OCI-LY1 (cell line): ENCODE data around the gene ADD2.

ENCODE experiments used
- H2AFZ ChIP-seq: fragments of 200-600 bp; sonication (generic), shearing (Covaris generic); 2 replicates; pipeline ENCODE4 v1.6.0; 2014; ENCODE audit warnings: antibody characterized with exemption, mild to moderate bottlenecking, low read length
- H3F3A ChIP-seq: fragments of 200-600 bp; sonication (generic), shearing (Covaris generic); 2 replicates; pipeline ENCODE4 v1.6.0; 2014; ENCODE audit warnings: mild to moderate bottlenecking, antibody characterized with exemption, low read length, moderate library complexity; ENCODE audit not compliant: insufficient read depth
- H3K27ac ChIP-seq: fragments of 200-600 bp; sonication (generic); 2 replicates; pipeline ENCODE4 v1.5.1; 2014; ENCODE audit warnings: low read length, mixed run types, mild to moderate bottlenecking, low read depth; ENCODE audit not compliant: poor library complexity, severe bottlenecking
- H3K27me3 ChIP-seq: fragments of 200-600 bp; sonication (generic); 2 replicates; pipeline ENCODE4 v1.6.0; 2014; ENCODE audit warnings: antibody characterized with exemption, mild to moderate bottlenecking, low read length, moderate library complexity; ENCODE audit not compliant: insufficient read depth
- H3K36me3 ChIP-seq: fragments of 200-600 bp; sonication (generic); 2 replicates; pipeline ENCODE4 v1.6.1; 2014; ENCODE audit warnings: mild to moderate bottlenecking, antibody characterized with exemption, low read length, moderate library complexity, mixed read lengths; ENCODE audit not compliant: insufficient read depth
- H3K4me1 ChIP-seq: fragments of 200-600 bp; sonication (generic); 2 replicates; pipeline ENCODE4 v1.5.1; 2014; ENCODE audit warnings: mild to moderate bottlenecking, low read length, moderate library complexity; ENCODE audit not compliant: insufficient read depth, severe bottlenecking
- H3K4me2 ChIP-seq: fragments of 200-600 bp; sonication (generic), shearing (Covaris generic); 2 replicates; pipeline ENCODE4 v1.6.1; 2014; ENCODE audit warnings: low read length
- H3K4me3 ChIP-seq: fragments of 200-600 bp; sonication (generic); 2 replicates; pipeline ENCODE4 v1.5.1; 2014; ENCODE audit warnings: low read length, low read depth, mild to moderate bottlenecking, mixed read lengths; ENCODE audit not compliant: poor library complexity, severe bottlenecking
- H3K79me2 ChIP-seq: fragments of 200-600 bp; shearing (Covaris generic); 2 replicates; pipeline ENCODE4 v1.6.1; 2016; ENCODE audit warnings: mixed run types, low read length, mixed read lengths; ENCODE audit not compliant: insufficient read depth
- H3K9ac ChIP-seq: fragments of 200-600 bp; sonication (generic), shearing (Covaris generic); 2 replicates; pipeline ENCODE4 v1.6.1; 2014; ENCODE audit warnings: mild to moderate bottlenecking, low read length, mixed read lengths
- H3K9me2 ChIP-seq: fragments of 200-600 bp; sonication (generic), shearing (Covaris generic); 2 replicates; pipeline ENCODE4 v1.6.1; 2014; ENCODE audit warnings: low read depth, mild to moderate bottlenecking, low read length, mixed read lengths
- H3K9me3 ChIP-seq: fragments of 200-600 bp; shearing (Covaris generic); 2 replicates; pipeline ENCODE4 v1.6.1; 2014; ENCODE audit warnings: low read length, mixed read lengths
- H4K20me1 ChIP-seq: fragments of 200-600 bp; sonication (generic), shearing (Covaris generic); 2 replicates; pipeline ENCODE4 v1.6.0; 2016; ENCODE audit warnings: mild to moderate bottlenecking, low read length; ENCODE audit not compliant: insufficient read depth
- EZH2 ChIP-seq: fragments of 200-600 bp; sonication (generic), shearing (Covaris generic); IDR thresholded peaks from 2 replicates; pipeline ENCODE4 v1.8.0; 2017; ENCODE audit warnings: borderline replicate concordance, mixed run types, mild to moderate bottlenecking, antibody characterized with exemption, low read length, moderate library complexity, mixed read lengths
- TF ChIP-seq, protein P1 (sequence below): fragments of 200-600 bp; sonication (generic), shearing (Covaris generic); IDR thresholded peaks from 2 replicates; pipeline ENCODE4 v1.5.1; 2017; ENCODE audit warnings: mild to moderate bottlenecking, antibody characterized with exemption, low read length, moderate library complexity, mixed read lengths

The ADD2 gene

DNA sequence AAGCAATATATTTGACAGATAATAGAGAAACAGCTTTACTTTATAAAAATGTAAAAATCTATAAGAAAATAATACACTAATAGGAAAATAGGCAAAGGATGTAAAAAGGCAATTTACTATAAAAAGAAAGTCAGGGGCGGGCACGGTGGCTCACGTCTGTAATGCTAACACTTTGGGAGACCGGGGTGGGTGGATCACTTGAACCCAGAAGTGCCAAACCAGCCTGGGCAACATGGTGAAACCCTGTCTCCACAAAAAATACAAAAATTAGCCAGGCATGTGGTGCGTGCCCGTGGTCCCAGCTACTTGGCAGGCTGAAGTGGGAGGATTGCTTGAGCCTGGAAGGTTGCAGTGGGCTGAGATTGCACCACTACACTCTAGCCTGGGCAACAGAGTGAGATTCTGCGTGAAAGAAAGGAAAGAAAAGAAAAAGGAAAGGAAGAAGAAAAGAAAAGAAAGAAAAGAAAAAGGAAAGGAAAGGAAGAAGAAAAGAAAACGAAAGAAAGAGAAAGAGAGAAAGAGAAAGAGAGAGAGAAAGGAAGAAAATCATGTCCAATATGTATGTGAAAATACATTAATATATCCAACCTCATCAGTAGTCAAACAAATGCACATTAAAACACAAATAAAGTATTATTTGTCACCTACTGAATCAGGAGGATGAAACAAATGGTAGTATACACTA lies 65.1 kb downstream of the ADD2 start:
- Histone ChIP-seq H3K36me3 (no peaks in the 10 kb centered on the region), H4K20me1 (no peaks in the 10 kb centered on the region), H3K27ac (no peak overlapping the region), H3K9ac (no peak overlapping the region), H3K9me2 (no peaks in the 10 kb centered on the region), H3K9me3 (no peaks in the 10 kb centered on the region), H3K27me3 (no peaks in the 10 kb centered on the region), H3K4me1 (no peaks in the 10 kb centered on the region), H3F3A (no peaks in the 10 kb centered on the region), H3K4me2 (no peak overlapping the region), H2AFZ (no peak overlapping the region), H3K4me3 (no peak overlapping the region), H3K79me2 (no peaks in the 10 kb centered on the region)
- TF ChIP-seq EZH2 = no peak
- TF ChIP-seq, protein P1, sequence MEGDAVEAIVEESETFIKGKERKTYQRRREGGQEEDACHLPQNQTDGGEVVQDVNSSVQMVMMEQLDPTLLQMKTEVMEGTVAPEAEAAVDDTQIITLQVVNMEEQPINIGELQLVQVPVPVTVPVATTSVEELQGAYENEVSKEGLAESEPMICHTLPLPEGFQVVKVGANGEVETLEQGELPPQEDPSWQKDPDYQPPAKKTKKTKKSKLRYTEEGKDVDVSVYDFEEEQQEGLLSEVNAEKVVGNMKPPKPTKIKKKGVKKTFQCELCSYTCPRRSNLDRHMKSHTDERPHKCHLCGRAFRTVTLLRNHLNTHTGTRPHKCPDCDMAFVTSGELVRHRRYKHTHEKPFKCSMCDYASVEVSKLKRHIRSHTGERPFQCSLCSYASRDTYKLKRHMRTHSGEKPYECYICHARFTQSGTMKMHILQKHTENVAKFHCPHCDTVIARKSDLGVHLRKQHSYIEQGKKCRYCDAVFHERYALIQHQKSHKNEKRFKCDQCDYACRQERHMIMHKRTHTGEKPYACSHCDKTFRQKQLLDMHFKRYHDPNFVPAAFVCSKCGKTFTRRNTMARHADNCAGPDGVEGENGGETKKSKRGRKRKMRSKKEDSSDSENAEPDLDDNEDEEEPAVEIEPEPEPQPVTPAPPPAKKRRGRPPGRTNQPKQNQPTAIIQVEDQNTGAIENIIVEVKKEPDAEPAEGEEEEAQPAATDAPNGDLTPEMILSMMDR = no peak

DNA sequence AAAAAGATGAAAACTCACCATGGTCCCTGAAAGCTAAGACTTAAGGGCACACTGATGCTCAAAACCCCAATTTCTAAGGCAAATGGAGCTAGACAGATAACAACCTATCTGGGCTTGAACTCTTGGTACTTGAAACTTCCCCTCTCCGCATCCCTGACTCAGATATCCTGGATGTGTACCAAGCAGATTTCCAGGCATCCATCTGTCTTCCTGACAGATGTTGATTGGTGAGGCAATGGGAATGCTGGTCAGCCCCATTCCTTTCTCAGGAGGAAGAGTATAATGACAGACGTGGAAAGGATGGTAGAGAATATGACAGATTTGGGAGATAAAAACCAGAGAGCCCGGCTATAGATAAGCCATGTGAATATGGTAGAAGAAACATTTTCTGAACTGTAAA lies 69.2 kb downstream of the ADD2 start:
- Histone ChIP-seq H3K4me2 (no peak overlapping the region), H2AFZ (no peak overlapping the region), H3K4me3 (no peak overlapping the region), H3K9ac (no peak overlapping the region), H3K4me1 (no peaks in the 10 kb centered on the region), H3K27me3 (no peaks in the 10 kb centered on the region), H3F3A (no peaks in the 10 kb centered on the region), H3K79me2 (no peaks in the 10 kb centered on the region), H3K9me3 (no peaks in the 10 kb centered on the region), H4K20me1 (no peaks in the 10 kb centered on the region), H3K36me3 (no peaks in the 10 kb centered on the region), H3K27ac (no peak overlapping the region), H3K9me2 (no peaks in the 10 kb centered on the region)
- TF ChIP-seq, protein P1 = no peak
- TF ChIP-seq EZH2 = no peak

DNA sequence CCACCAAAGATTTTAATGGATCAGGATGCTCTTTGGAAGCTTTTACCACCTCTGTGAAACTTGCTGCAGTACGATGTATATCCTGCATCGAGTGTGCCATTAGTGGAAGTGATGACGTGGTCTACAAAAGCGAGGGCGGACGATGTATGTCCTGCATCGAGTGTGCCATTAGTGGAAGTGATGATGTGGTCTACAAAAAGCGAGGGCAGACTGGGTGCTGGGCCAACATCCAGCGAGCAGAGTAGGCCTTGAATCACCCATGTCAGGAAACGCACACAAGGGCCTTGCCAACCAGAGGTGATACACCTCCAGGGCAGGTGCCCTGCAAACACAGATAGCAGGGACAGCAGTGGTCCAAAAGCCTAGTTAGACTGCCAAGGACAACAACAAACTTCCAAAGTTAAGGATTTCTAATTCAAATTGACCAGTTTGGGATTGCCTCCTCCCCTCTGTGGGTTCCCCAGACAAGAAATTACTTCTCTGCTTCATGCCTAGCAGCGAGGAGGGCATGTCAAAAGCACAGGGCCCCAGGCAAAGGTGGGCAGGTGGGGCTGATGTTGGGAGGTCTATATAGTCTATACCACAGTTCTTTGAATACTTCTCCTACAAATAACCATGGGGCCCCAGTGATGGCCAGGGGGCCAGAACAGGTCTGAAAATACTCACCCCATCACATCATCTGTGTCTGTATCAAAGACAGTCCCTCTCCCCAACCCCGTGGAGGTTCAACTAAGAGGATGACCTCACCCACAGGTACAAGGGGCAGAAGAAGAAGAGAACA lies 70.2 kb downstream of the ADD2 start:
- Histone ChIP-seq H3K9me3 (no peaks in the 10 kb centered on the region), H3F3A (no peaks in the 10 kb centered on the region), H3K9me2 (no peaks in the 10 kb centered on the region), H3K4me3 (no peak overlapping the region), H2AFZ (no peak overlapping the region), H4K20me1 (no peaks in the 10 kb centered on the region), H3K27me3 (no peaks in the 10 kb centered on the region), H3K79me2 (no peaks in the 10 kb centered on the region), H3K36me3 (no peaks in the 10 kb centered on the region), H3K4me2 (no peak overlapping the region), H3K4me1 (no peaks in the 10 kb centered on the region), H3K9ac (no peak overlapping the region), H3K27ac (no peak overlapping the region)
- TF ChIP-seq EZH2 = no peak
- TF ChIP-seq, protein P1 = no peak
